OCI-LY7 (cell line): ENCODE data around the gene AAK1. TPM values are rescaled to one million over a fixed set of nuclear protein-coding genes. Genes with fewer than 3 reads are reported as not detected.

Source experiments
- BruUV-seq: library from RNA; stranded (reverse); fragments of 400-500 nt; replicated peaks from 2 replicates; lab custom pipeline; 2021; lab: Mats Ljungman, UMichigan
- CTCF ChIA-PET: fragments of 300-600 bp; sonication (Branson Sonifier 250); formaldehyde crosslinking; loops from one replicate; lab custom pipeline; 2022; ENCODE audit warnings: antibody characterized with exemption; ENCODE audit not compliant: unreplicated experiment; lab: Charles Lee
- POLR2A ChIA-PET: fragments of 300-600 bp; sonication (Branson Sonifier 250); formaldehyde crosslinking; loops from one replicate; lab custom pipeline; 2022; ENCODE audit warnings: antibody characterized with exemption; lab: Charles Lee
- DNase-seq: peaks from one replicate; pipeline ENCODE4 v3.0.0-alpha.2; 2015; ENCODE audit warnings: low spot score
- H2AFZ ChIP-seq: fragments of 200-600 bp; sonication (generic), shearing (Covaris generic); 2 replicates; pipeline ENCODE4 v1.6.1; 2014; ENCODE audit warnings: mild to moderate bottlenecking, antibody characterized with exemption, low read length, moderate library complexity
- H3K27ac ChIP-seq: fragments of 200-600 bp; sonication (generic); 2 replicates; pipeline ENCODE4 v1.5.1; 2014; ENCODE audit warnings: mixed run types, low read depth, mild to moderate bottlenecking, moderate library complexity, low read length, inconsistent platforms; ENCODE audit not compliant: poor library complexity, severe bottlenecking
- H3K36me3 ChIP-seq: fragments of 200-600 bp; sonication (generic); 2 replicates; pipeline ENCODE4 v1.6.1; 2014; ENCODE audit warnings: mild to moderate bottlenecking, antibody characterized with exemption, low read length, moderate library complexity, mixed read lengths; ENCODE audit not compliant: insufficient read depth
- H3K4me1 ChIP-seq: fragments of 200-600 bp; sonication (generic); 2 replicates; pipeline ENCODE4 v1.5.1; 2014; ENCODE audit warnings: mild to moderate bottlenecking, low read length; ENCODE audit not compliant: insufficient read depth, poor library complexity, severe bottlenecking
- H3K4me2 ChIP-seq: fragments of 200-600 bp; sonication (generic); 2 replicates; pipeline ENCODE4 v1.6.1; 2014; ENCODE audit warnings: mild to moderate bottlenecking, low read length
- H3K4me3 ChIP-seq: fragments of 200-600 bp; sonication (generic); 2 replicates; pipeline ENCODE4 v1.5.1; 2014; ENCODE audit warnings: mild to moderate bottlenecking, low read depth, low read length; ENCODE audit not compliant: poor library complexity, severe bottlenecking
- H3K79me2 ChIP-seq: fragments of 200-600 bp; sonication (generic); 2 replicates; pipeline ENCODE4 v1.6.1; 2016; ENCODE audit warnings: low read depth, mild to moderate bottlenecking, low read length, moderate library complexity, mixed read lengths; ENCODE audit not compliant: insufficient read depth
- H3K9me2 ChIP-seq: fragments of 200-600 bp; sonication (generic); 2 replicates; pipeline ENCODE4 v1.6.1; 2016; ENCODE audit warnings: mild to moderate bottlenecking, low read length, mixed read lengths; ENCODE audit not compliant: insufficient read depth
- H3K9me3 ChIP-seq: fragments of 200-600 bp; sonication (generic); 2 replicates; pipeline ENCODE4 v1.6.1; 2014; ENCODE audit warnings: mild to moderate bottlenecking, mixed run types, low read length, mixed read lengths
- H4K20me1 ChIP-seq: fragments of 200-600 bp; sonication (generic); 2 replicates; pipeline ENCODE4 v1.6.1; 2014; ENCODE audit warnings: mild to moderate bottlenecking, antibody characterized with exemption, low read length, moderate library complexity, mixed read lengths; ENCODE audit not compliant: insufficient read depth
- CTCF ChIP-seq: fragments of 200-600 bp; sonication (generic); conservative IDR thresholded peaks from 2 replicates; pipeline ENCODE4 v1.5.1; 2014; ENCODE audit warnings: mild to moderate bottlenecking, antibody characterized with exemption, low read length, moderate library complexity, mixed read lengths
- EZH2phosphoT487 ChIP-seq: fragments of 200-600 bp; sonication (generic); IDR thresholded peaks from 2 replicates; pipeline ENCODE4 v1.6.1; 2018; ENCODE audit warnings: low read depth, borderline replicate concordance, mild to moderate bottlenecking, mixed run types, antibody characterized with exemption, low read length, moderate library complexity, mixed read lengths
- intact Hi-C: fragments of 100-400 bp; cut with micrococcal nuclease; formaldehyde crosslinking; loops from one replicate; pipeline ENCODE4 v1.10.0; 2022; ENCODE audit not compliant: unreplicated experiment
- total RNA-seq, 2 experiments: library from RNA; depleted of rRNA in 1 of 2; stranded (reverse); fragments of >200 nt in 1 of 2; shearing (Covaris generic) in 1 of 2; gene quantifications; 2 replicates each; pipeline ENCODE4 v1.2.3, GENCODE V29; 2014 to 2022

Gene AAK1
- total RNA-seq, 2 experiments from 2014 or later: 8.3 to 8.5 TPM

- BruUV-seq: no TSS peak
- H3K9me3 ChIP-seq: no peaks in the 10 kb centered on the region
- ChIA-PET CTCF (no interaction called here), POLR2A (no interaction called here)
- H2AFZ ChIP-seq: no peak overlapping the region
- TF ChIP-seq CTCF (no peak), EZH2phosphoT487 (no peak)
- H3K4me2 ChIP-seq: 0 out of 2 replicates have a peak overlapping the region, but pooled peaks have one; percentile 30
- peaks cover 10% of the 10 kb centered on the region for H3K4me1 ChIP-seq
- intact Hi-C loops: no loop called here
- H3K27ac ChIP-seq: no peak overlapping the region
- H3K9me2 ChIP-seq: no peaks in the 10 kb centered on the region
- no peak overlapping the region for H3K4me3 ChIP-seq
- peak; percentile 30 for DNase-seq
- H4K20me1 ChIP-seq: no peaks in the 10 kb centered on the region
- no peaks in the 10 kb centered on the region for H3K36me3 ChIP-seq
- H3K79me2 ChIP-seq: no peaks in the 10 kb centered on the region
These were observed 161.1 kb downstream of the AAK1 start for GRCh38 chr2:69482471-69482870.

GRCh38 chr2:69481421-69481820 is 162.1 kb downstream of the AAK1 start:
- Histone ChIP-seq H2AFZ (no peak overlapping the region), H3K27ac (no peak overlapping the region), H3K4me1 (peaks cover 10% of the 10 kb centered on the region), H3K9me2 (no peaks in the 10 kb centered on the region), H3K4me2 (no peak overlapping the region), H3K9me3 (no peaks in the 10 kb centered on the region), H3K79me2 (no peaks in the 10 kb centered on the region), H3K36me3 (no peaks in the 10 kb centered on the region), H3K4me3 (no peak overlapping the region), H4K20me1 (no peaks in the 10 kb centered on the region)
- no TSS peak for BruUV-seq
- TF ChIP-seq CTCF: no peak
- TF ChIP-seq EZH2phosphoT487: no peak
- no peak for DNase-seq
- ChIA-PET CTCF (no interaction called here), POLR2A (no interaction called here)
- intact Hi-C loops: no loop called here

- ChIA-PET CTCF (no interaction called here), POLR2A (interaction anchor here (0.9 kb wide), 1 partner anchor 43 kb away, joined by 3 read pairs; no protein-coding TSS in a partner anchor)
- Histone ChIP-seq H3K4me2 (no peak overlapping the region), H3K4me1 (peaks cover 4% of the 10 kb centered on the region), H3K36me3 (no peaks in the 10 kb centered on the region), H4K20me1 (no peaks in the 10 kb centered on the region), H2AFZ (no peak overlapping the region), H3K27ac (no peak overlapping the region), H3K4me3 (no peak overlapping the region), H3K9me2 (no peaks in the 10 kb centered on the region), H3K79me2 (no peaks in the 10 kb centered on the region), H3K9me3 (no peaks in the 10 kb centered on the region)
- intact Hi-C loops: no loop called here
- BruUV-seq: no TSS peak
- no peak for DNase-seq
- TF ChIP-seq EZH2phosphoT487: no peak
- TF ChIP-seq CTCF: no peak
These were observed 165.9 kb downstream of the AAK1 start for GRCh38 chr2:69477627-69478026.
